ENCODE data around the gene PLOD2. TPM values are rescaled to one million over a fixed set of nuclear protein-coding genes. Genes with fewer than 3 reads are reported as not detected.

PLOD2 gene
- total RNA-seq, 1 experiment from 2014 or later, result 158 TPM

DNA sequence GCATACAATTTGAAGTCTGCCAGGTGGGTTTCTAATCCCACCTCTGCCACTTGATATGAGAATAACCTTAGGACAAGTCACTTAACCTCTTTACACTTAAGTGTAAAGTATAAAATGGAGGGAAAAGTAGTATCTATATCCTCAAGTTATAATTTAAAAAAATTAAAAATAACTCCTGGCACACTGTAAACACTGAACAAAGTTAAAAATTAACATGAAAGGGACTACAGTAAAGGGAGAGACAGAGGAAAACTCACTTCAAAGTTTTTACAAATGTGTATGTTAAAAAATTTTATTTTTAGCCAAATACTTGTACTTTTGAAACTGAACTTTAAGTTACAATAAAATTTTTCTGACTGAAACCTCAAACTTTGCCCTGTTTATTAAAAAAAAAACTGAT lies 49.6 kb downstream of the PLOD2 start:
- POLR2A ChIA-PET, result no interaction called here
- no TSS peak for BruUV-seq (replicated peaks)
- H3K27me3 ChIP-seq (ENCODE audit: control insufficient read depth, insufficient read depth, low read length), result no peaks in the 10 kb centered on the region

DNA sequence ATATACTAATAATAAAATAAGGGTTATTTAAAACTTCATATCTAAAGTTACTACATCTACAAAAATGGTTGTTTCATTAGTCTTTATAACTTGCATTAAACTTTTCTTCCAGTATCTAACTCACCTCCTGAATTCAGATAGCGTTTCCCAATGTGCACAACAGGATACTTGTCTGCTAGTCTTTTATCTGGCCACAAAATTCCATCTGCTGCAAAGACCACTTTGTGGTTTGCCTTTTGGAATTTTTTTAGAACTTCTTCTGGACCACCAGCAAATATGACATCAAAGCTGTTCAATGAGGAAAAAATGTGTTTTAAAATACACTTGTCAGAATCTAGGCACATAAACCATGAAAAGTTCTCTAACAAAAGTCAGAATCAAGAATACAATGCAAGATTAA lies 50.8 kb downstream of the PLOD2 start:
- ATAC-seq, result no peak
- TF ChIP-seq SIN3A (IDR thresholded peaks at IDR 0.05; ENCODE audit: borderline replicate concordance, insufficient read depth, low read depth, low read length), result no peak
- TF ChIP-seq, protein P1, sequence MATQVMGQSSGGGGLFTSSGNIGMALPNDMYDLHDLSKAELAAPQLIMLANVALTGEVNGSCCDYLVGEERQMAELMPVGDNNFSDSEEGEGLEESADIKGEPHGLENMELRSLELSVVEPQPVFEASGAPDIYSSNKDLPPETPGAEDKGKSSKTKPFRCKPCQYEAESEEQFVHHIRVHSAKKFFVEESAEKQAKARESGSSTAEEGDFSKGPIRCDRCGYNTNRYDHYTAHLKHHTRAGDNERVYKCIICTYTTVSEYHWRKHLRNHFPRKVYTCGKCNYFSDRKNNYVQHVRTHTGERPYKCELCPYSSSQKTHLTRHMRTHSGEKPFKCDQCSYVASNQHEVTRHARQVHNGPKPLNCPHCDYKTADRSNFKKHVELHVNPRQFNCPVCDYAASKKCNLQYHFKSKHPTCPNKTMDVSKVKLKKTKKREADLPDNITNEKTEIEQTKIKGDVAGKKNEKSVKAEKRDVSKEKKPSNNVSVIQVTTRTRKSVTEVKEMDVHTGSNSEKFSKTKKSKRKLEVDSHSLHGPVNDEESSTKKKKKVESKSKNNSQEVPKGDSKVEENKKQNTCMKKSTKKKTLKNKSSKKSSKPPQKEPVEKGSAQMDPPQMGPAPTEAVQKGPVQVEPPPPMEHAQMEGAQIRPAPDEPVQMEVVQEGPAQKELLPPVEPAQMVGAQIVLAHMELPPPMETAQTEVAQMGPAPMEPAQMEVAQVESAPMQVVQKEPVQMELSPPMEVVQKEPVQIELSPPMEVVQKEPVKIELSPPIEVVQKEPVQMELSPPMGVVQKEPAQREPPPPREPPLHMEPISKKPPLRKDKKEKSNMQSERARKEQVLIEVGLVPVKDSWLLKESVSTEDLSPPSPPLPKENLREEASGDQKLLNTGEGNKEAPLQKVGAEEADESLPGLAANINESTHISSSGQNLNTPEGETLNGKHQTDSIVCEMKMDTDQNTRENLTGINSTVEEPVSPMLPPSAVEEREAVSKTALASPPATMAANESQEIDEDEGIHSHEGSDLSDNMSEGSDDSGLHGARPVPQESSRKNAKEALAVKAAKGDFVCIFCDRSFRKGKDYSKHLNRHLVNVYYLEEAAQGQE (IDR thresholded peaks at IDR 0.05; ENCODE audit: insufficient read depth in 1 of 2, low read depth in 2 of 2, low read length in 1 of 2), result no peak
- TF ChIP-seq POLR2AphosphoS5 (IDR thresholded peaks at IDR 0.05; ENCODE audit: low read depth, low read length), result no peak
- TF ChIP-seq, protein P2, sequence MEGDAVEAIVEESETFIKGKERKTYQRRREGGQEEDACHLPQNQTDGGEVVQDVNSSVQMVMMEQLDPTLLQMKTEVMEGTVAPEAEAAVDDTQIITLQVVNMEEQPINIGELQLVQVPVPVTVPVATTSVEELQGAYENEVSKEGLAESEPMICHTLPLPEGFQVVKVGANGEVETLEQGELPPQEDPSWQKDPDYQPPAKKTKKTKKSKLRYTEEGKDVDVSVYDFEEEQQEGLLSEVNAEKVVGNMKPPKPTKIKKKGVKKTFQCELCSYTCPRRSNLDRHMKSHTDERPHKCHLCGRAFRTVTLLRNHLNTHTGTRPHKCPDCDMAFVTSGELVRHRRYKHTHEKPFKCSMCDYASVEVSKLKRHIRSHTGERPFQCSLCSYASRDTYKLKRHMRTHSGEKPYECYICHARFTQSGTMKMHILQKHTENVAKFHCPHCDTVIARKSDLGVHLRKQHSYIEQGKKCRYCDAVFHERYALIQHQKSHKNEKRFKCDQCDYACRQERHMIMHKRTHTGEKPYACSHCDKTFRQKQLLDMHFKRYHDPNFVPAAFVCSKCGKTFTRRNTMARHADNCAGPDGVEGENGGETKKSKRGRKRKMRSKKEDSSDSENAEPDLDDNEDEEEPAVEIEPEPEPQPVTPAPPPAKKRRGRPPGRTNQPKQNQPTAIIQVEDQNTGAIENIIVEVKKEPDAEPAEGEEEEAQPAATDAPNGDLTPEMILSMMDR (IDR thresholded peaks at IDR 0.05), result no peak
- TF ChIP-seq TCF7L2 (IDR thresholded peaks at IDR 0.05; ENCODE audit: low read depth, low read length), result no peak
- CTCF ChIA-PET, result interaction anchor here (0.6 kb wide), 1 partner anchor 51 kb away, joined by 3 read pairs; the partner anchor contains the start of gene PLOD2
- no peaks in the 10 kb centered on the region for H3K9me3 ChIP-seq (ENCODE audit: control insufficient read depth, insufficient read depth, low read depth, low read length)
- no peaks in the 10 kb centered on the region for H3K27me3 ChIP-seq (ENCODE audit: control insufficient read depth, insufficient read depth, low read length)
- no peak for DNase-seq (ENCODE audit: low read depth, low spot score)
- H3K36me3 ChIP-seq (ENCODE audit: control insufficient read depth, insufficient read depth, low read length), result no peaks in the 10 kb centered on the region; the same call in 1 of the 2 replicates
- intact Hi-C loops (cut with micrococcal nuclease; ENCODE audit: unreplicated experiment), result no loop called here
- BruUV-seq (replicated peaks), result no TSS peak
- no peaks in the 10 kb centered on the region for H3K4me1 ChIP-seq (ENCODE audit: control insufficient read depth, insufficient read depth, low read length)
- no peak overlapping the region for H3K4me3 ChIP-seq (ENCODE audit: low read depth in 2 of 2, low read length in 2 of 2)
- in situ Hi-C loops (cut with HindIII; ENCODE audit: low pct_unique_long_range_greater_than_20kb, low sequenced_read_pairs), result no loop called here
- POLR2A ChIA-PET, result no interaction called here
- H3K27ac ChIP-seq (ENCODE audit: low read length), result no peak overlapping the region

More for the DNA sequence above, 49.6 kb downstream of the PLOD2 start:
- Histone ChIP-seq H3K4me3 (ENCODE audit: low read depth in 2 of 2, low read length in 2 of 2) (no peak overlapping the region), H3K36me3 (ENCODE audit: control insufficient read depth, insufficient read depth, low read length) (no peaks in the 10 kb centered on the region; the same call in 1 of the 2 replicates), H3K9me3 (ENCODE audit: control insufficient read depth, insufficient read depth, low read depth, low read length) (no peaks in the 10 kb centered on the region), H3K27ac (ENCODE audit: low read length) (no peak overlapping the region), H3K4me1 (ENCODE audit: control insufficient read depth, insufficient read depth, low read length) (no peaks in the 10 kb centered on the region)
- in situ Hi-C loops (cut with HindIII; ENCODE audit: low pct_unique_long_range_greater_than_20kb, low sequenced_read_pairs), result no loop called here
- TF ChIP-seq, protein P1 (IDR thresholded peaks at IDR 0.05; ENCODE audit: insufficient read depth in 1 of 2, low read depth in 2 of 2, low read length in 1 of 2), result no peak
- TF ChIP-seq POLR2AphosphoS5 (IDR thresholded peaks at IDR 0.05; ENCODE audit: low read depth, low read length), result no peak
- no peak for TF ChIP-seq TCF7L2 (IDR thresholded peaks at IDR 0.05; ENCODE audit: low read depth, low read length)
- no peak for TF ChIP-seq SIN3A (IDR thresholded peaks at IDR 0.05; ENCODE audit: borderline replicate concordance, insufficient read depth, low read depth, low read length)
- TF ChIP-seq, protein P2 (IDR thresholded peaks at IDR 0.05), result no peak
- no peak for DNase-seq (ENCODE audit: low read depth, low spot score)
- ATAC-seq, result no peak
- CTCF ChIA-PET, result no interaction called here
- intact Hi-C loops (cut with micrococcal nuclease; ENCODE audit: unreplicated experiment), result no loop called here

Data from Panc1 (cell line).